Keratinocyte (primary cell): ENCODE results near the gene FRYL. TPM values are rescaled to one million over a fixed set of nuclear protein-coding genes. Genes with fewer than 3 reads are reported as not detected.

Experiments used
- DNase-seq: peaks from one replicate; pipeline ENCODE4 v3.0.0-alpha.2; 2011; ENCODE audit warnings: low read depth, missing footprints, low spot score
- FAIRE-seq: peaks from 2 replicates; lab custom pipeline; 2011; peaks lifted over from hg19 to GRCh38; lab: Jason Lieb, UNC
- H2AFZ ChIP-seq: 2 replicates; pipeline ENCODE4 v1.6.0; 2012; ENCODE audit warnings: low read length, control low read depth, inconsistent platforms; ENCODE audit not compliant: control insufficient read depth
- H3K27ac ChIP-seq: 2 replicates; pipeline ENCODE4 v1.5.1; 2011; ENCODE audit warnings: low read length; ENCODE audit not compliant: control insufficient read depth, insufficient read depth
- H3K27me3 ChIP-seq: 3 replicates; pipeline ENCODE4 v1.6.0; 2011; ENCODE audit warnings: low read length; ENCODE audit not compliant: control insufficient read depth, insufficient read depth; ENCODE audit errors: extremely low read depth
- H3K36me3 ChIP-seq, 2 experiments: 2 replicates in 1 of 2; 3 replicates in 1 of 2; pipeline ENCODE4 v1.5.1; 2011; ENCODE audit warnings: low read length in 2 of 2, mild to moderate bottlenecking in 1 of 2; ENCODE audit not compliant: control insufficient read depth in 2 of 2, insufficient read depth in 2 of 2; ENCODE audit errors: extremely low read depth in 1 of 2
- H3K4me1 ChIP-seq: 3 replicates; pipeline ENCODE4 v1.5.1; 2011; ENCODE audit warnings: low read length; ENCODE audit not compliant: control insufficient read depth, insufficient read depth; ENCODE audit errors: extremely low read depth
- H3K4me2 ChIP-seq: 3 replicates; pipeline ENCODE4 v1.6.0; 2011; ENCODE audit warnings: low read depth, low read length; ENCODE audit not compliant: control insufficient read depth, insufficient read depth; ENCODE audit errors: extremely low read depth
- H3K4me3 ChIP-seq, 3 experiments: fragments of 200-600 bp in 1 of 3; sonication (generic) in 1 of 3; 2 replicates in 2 of 3; 3 replicates in 1 of 3; pipeline ENCODE4 v1.5.1; 2011 to 2016; ENCODE audit warnings: low read length in 3 of 3, mild to moderate bottlenecking in 3 of 3, control low read depth in 2 of 3, inconsistent platforms in 1 of 3, low read depth in 1 of 3, mixed read lengths in 1 of 3, mixed run types in 1 of 3, moderate library complexity in 1 of 3; ENCODE audit not compliant: control insufficient read depth in 2 of 3, insufficient read depth in 2 of 3; ENCODE audit errors: extremely low read depth in 1 of 3
- H3K79me2 ChIP-seq: 2 replicates; pipeline ENCODE4 v1.6.0; 2012; ENCODE audit warnings: low read length; ENCODE audit not compliant: control insufficient read depth, insufficient read depth
- H3K9ac ChIP-seq: 3 replicates; pipeline ENCODE4 v1.6.0; 2011; ENCODE audit warnings: low read length; ENCODE audit not compliant: control insufficient read depth, insufficient read depth; ENCODE audit errors: extremely low read depth
- H3K9me1 ChIP-seq: 3 replicates; pipeline ENCODE4 v1.6.0; 2011; ENCODE audit warnings: low read length; ENCODE audit not compliant: control insufficient read depth, insufficient read depth; ENCODE audit errors: extremely low read depth
- H3K9me3 ChIP-seq: 2 replicates; pipeline ENCODE4 v1.5.1; 2012; ENCODE audit warnings: low read depth, low read length; ENCODE audit not compliant: control insufficient read depth
- H4K20me1 ChIP-seq: 3 replicates; pipeline ENCODE4 v1.6.0; 2011; ENCODE audit warnings: low read length; ENCODE audit not compliant: control insufficient read depth, insufficient read depth; ENCODE audit errors: extremely low read depth
- EZH2 ChIP-seq: IDR thresholded peaks from one replicate; pipeline ENCODE4 v1.6.1; 2012; ENCODE audit warnings: inconsistent platforms, mild to moderate bottlenecking, low read length, moderate library complexity
- dilution Hi-C: fragments of 300-500 bp; cut with MboI; formaldehyde crosslinking; loops from one replicate; pipeline ENCODE4 v1.7.0; 2020; ENCODE audit warnings: low sequenced_read_pairs; ENCODE audit not compliant: extremely low pct_ligation_motif_present
- polyA plus RNA-seq, 5 experiments: library from polyadenylated mRNA; depleted of rRNA in 3 of 5; stranded (reverse) in 3 of 5; stranded (forward) in 1 of 5; unstranded in 1 of 5; fragments of >200 nt; gene quantifications; 1 replicate in 1 of 5; 2 replicates in 3 of 5; 3 replicates in 1 of 5; pipeline versions ENCODE4 v1.2.1 to v1.2.3, GENCODE V29; 2011 to 2012; ENCODE audit warnings: missing spikeins in 2 of 5, low read depth in 1 of 5, low replicate concordance in 1 of 5
- TF ChIP-seq, protein P1 (sequence below), 3 experiments: IDR thresholded peaks in 1 of 3; conservative IDR thresholded peaks in 1 of 3; optimal IDR thresholded peaks in 1 of 3; 2 replicates in 2 of 3; 3 replicates in 1 of 3; pipeline versions ENCODE3 to v1.5.1; 2011; ENCODE audit warnings: low read length in 3 of 3, mild to moderate bottlenecking in 3 of 3, moderate library complexity in 2 of 3, control low read depth in 1 of 3, inconsistent platforms in 1 of 3; ENCODE audit not compliant: insufficient read depth in 2 of 3; ENCODE audit errors: extremely low read depth in 1 of 3

FRYL gene
- polyA plus RNA-seq, 1 donor (not counting 4 experiments of a cell fraction or from before 2014, with no cell fraction given), result 40.4 TPM

DNA sequence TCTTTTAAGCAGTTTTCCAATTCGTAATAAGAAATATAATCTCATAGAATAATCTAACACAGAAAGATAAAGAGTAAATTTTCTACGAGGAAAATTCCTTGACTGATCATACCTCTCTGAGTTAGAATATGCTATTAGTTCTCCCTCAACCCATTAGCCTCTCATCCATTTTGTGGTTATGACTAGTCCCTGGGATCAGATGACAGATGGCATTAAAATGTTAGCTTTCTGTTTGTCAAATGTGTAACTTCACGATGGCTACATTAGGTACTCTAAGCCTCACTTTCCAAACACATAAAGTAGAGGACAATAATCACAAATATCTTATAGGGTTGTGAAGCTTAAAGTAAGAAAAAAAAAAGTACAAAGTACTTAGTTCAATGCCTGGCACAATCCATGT is 177.9 kb downstream of the FRYL start:
- peaks cover 0 to 4% of the 10 kb centered on the region in 2 experiments for H3K36me3 ChIP-seq
- H3K4me2 ChIP-seq, result no peak overlapping the region
- no peak overlapping the region for H3K9ac ChIP-seq
- peaks cover 5% of the 10 kb centered on the region for H3K4me1 ChIP-seq
- H3K79me2 ChIP-seq, result no peaks in the 10 kb centered on the region
- no peak overlapping the region for H3K4me3 ChIP-seq
- no peaks in the 10 kb centered on the region for H3K9me3 ChIP-seq
- no peaks in the 10 kb centered on the region for H3K27me3 ChIP-seq
- dilution Hi-C loops, result no loop called here
- peak overlapping the region; percentile 10 for H3K27ac ChIP-seq
- TF ChIP-seq, protein P1, sequence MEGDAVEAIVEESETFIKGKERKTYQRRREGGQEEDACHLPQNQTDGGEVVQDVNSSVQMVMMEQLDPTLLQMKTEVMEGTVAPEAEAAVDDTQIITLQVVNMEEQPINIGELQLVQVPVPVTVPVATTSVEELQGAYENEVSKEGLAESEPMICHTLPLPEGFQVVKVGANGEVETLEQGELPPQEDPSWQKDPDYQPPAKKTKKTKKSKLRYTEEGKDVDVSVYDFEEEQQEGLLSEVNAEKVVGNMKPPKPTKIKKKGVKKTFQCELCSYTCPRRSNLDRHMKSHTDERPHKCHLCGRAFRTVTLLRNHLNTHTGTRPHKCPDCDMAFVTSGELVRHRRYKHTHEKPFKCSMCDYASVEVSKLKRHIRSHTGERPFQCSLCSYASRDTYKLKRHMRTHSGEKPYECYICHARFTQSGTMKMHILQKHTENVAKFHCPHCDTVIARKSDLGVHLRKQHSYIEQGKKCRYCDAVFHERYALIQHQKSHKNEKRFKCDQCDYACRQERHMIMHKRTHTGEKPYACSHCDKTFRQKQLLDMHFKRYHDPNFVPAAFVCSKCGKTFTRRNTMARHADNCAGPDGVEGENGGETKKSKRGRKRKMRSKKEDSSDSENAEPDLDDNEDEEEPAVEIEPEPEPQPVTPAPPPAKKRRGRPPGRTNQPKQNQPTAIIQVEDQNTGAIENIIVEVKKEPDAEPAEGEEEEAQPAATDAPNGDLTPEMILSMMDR (optimal IDR thresholded peaks at IDR 0.05 in 1 of 3, IDR thresholded peaks at IDR 0.05 in 1 of 3, conservative IDR thresholded peaks at IDR 0.05 in 1 of 3; ENCODE audit: extremely low read depth in 1 of 3, insufficient read depth in 2 of 3, low read length in 3 of 3), result no peak
- no peak for TF ChIP-seq EZH2
- H3K9me1 ChIP-seq, result no peaks in the 10 kb centered on the region
- H2AFZ ChIP-seq, result no peak overlapping the region
- FAIRE-seq, result no peak
- DNase-seq, result no peak
- no peaks in the 10 kb centered on the region for H4K20me1 ChIP-seq

DNA sequence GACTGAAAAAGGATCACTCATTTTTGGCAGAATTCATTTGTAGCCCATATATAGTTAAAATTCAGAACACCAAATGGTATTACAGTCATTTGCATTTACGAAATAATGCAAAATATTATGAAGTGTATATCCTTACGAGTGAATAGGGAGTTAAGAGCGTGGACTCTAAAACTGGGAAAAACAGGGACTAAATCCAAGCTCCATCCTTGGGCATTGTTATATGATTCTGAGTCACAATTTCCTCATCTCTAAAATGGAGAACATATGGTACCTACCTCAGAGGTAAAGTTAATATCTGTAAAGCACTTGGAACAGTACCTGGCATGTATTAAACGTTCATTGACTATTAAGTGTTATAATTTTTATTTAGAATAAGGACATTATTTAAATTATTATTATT is 183.7 kb downstream of the FRYL start:
- DNase-seq, result no peak
- Histone ChIP-seq H3K27ac (no peak overlapping the region), H3K9ac (no peak overlapping the region), H2AFZ (no peak overlapping the region), H3K9me1 (no peaks in the 10 kb centered on the region), H3K4me1 (no peaks in the 10 kb centered on the region), H3K4me3 (no peak overlapping the region), H3K79me2 (no peaks in the 10 kb centered on the region), H4K20me1 (no peaks in the 10 kb centered on the region), H3K4me2 (no peak overlapping the region), H3K36me3 (peaks cover 3 to 8% of the 10 kb centered on the region in 2 experiments), H3K27me3 (no peaks in the 10 kb centered on the region), H3K9me3 (no peaks in the 10 kb centered on the region)
- TF ChIP-seq EZH2, result no peak
- TF ChIP-seq, protein P1 (optimal IDR thresholded peaks at IDR 0.05 in 1 of 3, IDR thresholded peaks at IDR 0.05 in 1 of 3, conservative IDR thresholded peaks at IDR 0.05 in 1 of 3; ENCODE audit: extremely low read depth in 1 of 3, insufficient read depth in 2 of 3, low read length in 3 of 3), result no peak
- dilution Hi-C loops, result no loop called here
- no peak for FAIRE-seq
